GM18502 (cell line): ENCODE results near the gene CDC42BPG.

Experiments
- ATAC-seq: cut with Tn5 transposase; IDR thresholded peaks from one replicate; pipeline ENCODE4 v1.9.1; 2021; ENCODE audit warnings: mild to moderate bottlenecking; ENCODE audit not compliant: unreplicated experiment, poor library complexity

The CDC42BPG gene

GRCh38 chr11:64814712-64815187, 29.7 kb downstream of the CDC42BPG start:
- peak; percentile 58 for ATAC-seq

- no peak for ATAC-seq
Observed at GRCh38 chr11:64813826-64814225, 30.6 kb downstream of the CDC42BPG start.

- ATAC-seq: peak; percentile 3
Observed at GRCh38 chr11:64810891-64811272, 33.6 kb downstream of the CDC42BPG start.

GRCh38 chr11:64810271-64810890, 34.1 kb downstream of the CDC42BPG start, which contains the start of gene MEN1:
MEN1 (minus strand) TSS chr11:64810551; CDS start chr11:64810109, 442 bp downstream.
- peak; percentile 64 for ATAC-seq

GRCh38 chr11:64809781-64810241, 34.6 kb downstream of the CDC42BPG start:
- peak; percentile 9 for ATAC-seq

- no peak for ATAC-seq
Observed at GRCh38 chr11:64805481-64805880, 39.0 kb downstream of the CDC42BPG start.

- ATAC-seq: no peak
Observed at GRCh38 chr11:64804346-64805210, 39.9 kb downstream of the CDC42BPG start.

- ATAC-seq: no peak
Observed at GRCh38 chr11:64803846-64804345, 40.6 kb downstream of the CDC42BPG start.

GRCh38 chr11:64803158-64803845, 41.2 kb downstream of the CDC42BPG start, which contains the start of gene MAP4K2:
MAP4K2 (minus strand) TSS chr11:64803214; CDS start chr11:64803149, 65 bp downstream.
- peak; percentile 70 for ATAC-seq

GRCh38 chr11:64802370-64803157, 41.9 kb downstream of the CDC42BPG start:
- peak; percentile 26 for ATAC-seq

GRCh38 chr11:64801561-64802369, 42.7 kb downstream of the CDC42BPG start:
- ATAC-seq: no peak

- no peak for ATAC-seq
Observed at GRCh38 chr11:64801158-64801464, 43.3 kb downstream of the CDC42BPG start.

- no peak for ATAC-seq
Observed at GRCh38 chr11:64800303-64801157, 43.9 kb downstream of the CDC42BPG start.

- ATAC-seq: no peak
Observed at GRCh38 chr11:64799623-64800302, 44.7 kb downstream of the CDC42BPG start.

GRCh38 chr11:64799256-64799622, 45.2 kb downstream of the CDC42BPG start:
- ATAC-seq: no peak

- ATAC-seq: no peak
Observed at GRCh38 chr11:64796757-64797541, 47.5 kb downstream of the CDC42BPG start.
